Measurements from ENCODE around the gene VAT1. TPM values are rescaled to one million over a fixed set of nuclear protein-coding genes. Genes with fewer than 3 reads are reported as not detected.

VAT1 gene
- polyA plus RNA-seq, 1 of the 3 experiments (the other 2 are of a cell fraction) = 170 TPM

GRCh38 chr17:43034894-43035293 is 12.7 kb upstream of the VAT1 start:
- Histone ChIP-seq H3K4me2 (no peak overlapping the region), H3K36me3 (replicated peaks in 1 of 2; ENCODE audit: control insufficient read depth in 1 of 2, insufficient read depth in 2 of 2, low read length in 1 of 2) (no peaks in the 10 kb centered on the region), H2AFZ (ENCODE audit: low read depth) (no peak overlapping the region), H3K4me3 (ENCODE audit: low read depth in 2 of 2, low read length in 1 of 2) (no peak overlapping the region), H3F3A (replicated peaks; ENCODE audit: insufficient read depth) (no peaks in the 10 kb centered on the region), H3K27ac (ENCODE audit: low read depth in 2 of 2, low read length in 1 of 2) (no peak overlapping the region), H3K79me2 (ENCODE audit: insufficient read depth) (no peaks in the 10 kb centered on the region), H3K9ac (no peak overlapping the region), H3K4me1 (ENCODE audit: control insufficient read depth in 1 of 2, insufficient read depth in 2 of 2, low read depth in 1 of 2, low read length in 1 of 2) (peaks cover 0 to 14% of the 10 kb centered on the region in 2 experiments; a peak in 1 of 4 replicates), H3K9me3 (no peaks in the 10 kb centered on the region), H3K9me2 (no peaks in the 10 kb centered on the region), H3K27me3 (ENCODE audit: insufficient read depth) (no peaks in the 10 kb centered on the region), H4K20me1 (ENCODE audit: insufficient read depth) (no peaks in the 10 kb centered on the region)
- WGBS (ENCODE audit: low lambda C conversion rate) = 92% methylated on average over 2 of the region's 3 CpGs
- no peak for DNase-seq
- no peak for TF ChIP-seq REST (IDR thresholded peaks at IDR 0.05; ENCODE audit: low read depth, low read length)
- POLR2A ChIA-PET = interaction anchor here (1.7 kb wide), 1 partner anchor 10 kb away, joined by 9 read pairs; the partner anchor contains the start of gene RND2
- CTCF ChIA-PET = interaction anchor here (1.0 to 1.7 kb wide), 3 partner anchors 9 to 10 kb away, joined by 3 to 7 read pairs (median 3); partner anchors contain the start of gene RND2

- CTCF ChIA-PET = interaction anchor here (1.0 to 1.7 kb wide), 4 partner anchors 9 to 210 kb away, joined by 3 to 7 read pairs (median 4); partner anchors contain the start of gene BECN1
- no peak overlapping the region for H3K4me2 ChIP-seq
Observed at GRCh38 chr17:43033948-43034881, 12.0 kb upstream of the VAT1 start.

More at GRCh38 chr17:43033948-43034881, 12.0 kb upstream of the VAT1 start:
- H3K9me2 ChIP-seq = no peaks in the 10 kb centered on the region
- H4K20me1 ChIP-seq (ENCODE audit: insufficient read depth) = no peaks in the 10 kb centered on the region
- no peak overlapping the region for H3K4me3 ChIP-seq (ENCODE audit: low read depth in 2 of 2, low read length in 1 of 2)
- DNase-seq = peak; percentile 52
- no peaks in the 10 kb centered on the region for H3K36me3 ChIP-seq (replicated peaks in 1 of 2; ENCODE audit: control insufficient read depth in 1 of 2, insufficient read depth in 2 of 2, low read length in 1 of 2)
- H3K9ac ChIP-seq = no peak overlapping the region
- H3K27me3 ChIP-seq (ENCODE audit: insufficient read depth) = no peaks in the 10 kb centered on the region
- H3K79me2 ChIP-seq (ENCODE audit: insufficient read depth) = no peaks in the 10 kb centered on the region
- peak overlapping the region in 1 of 2 experiments; percentile 54; a peak in 1 of 4 replicates for H3K27ac ChIP-seq (ENCODE audit: low read depth in 2 of 2, low read length in 1 of 2)
- POLR2A ChIA-PET = interaction anchor here (0.6 to 1.7 kb wide), 2 partner anchors 9 to 216 kb away, joined by 4 to 9 read pairs; partner anchors contain the start of gene RND2
- no peaks in the 10 kb centered on the region for H3K9me3 ChIP-seq
- 54% methylated on average over 12 of the region's 12 CpGs for WGBS (ENCODE audit: low lambda C conversion rate)
- H3F3A ChIP-seq (replicated peaks; ENCODE audit: insufficient read depth) = no peaks in the 10 kb centered on the region
- no peak for TF ChIP-seq PBX3 (IDR thresholded peaks at IDR 0.05)
- TF ChIP-seq SMC3 (IDR thresholded peaks at IDR 0.05; ENCODE audit: low read depth, low read length) = no peak
- no peak for TF ChIP-seq YY1 (IDR thresholded peaks at IDR 0.05; ENCODE audit: low read depth)
- TF ChIP-seq RXRA (IDR thresholded peaks at IDR 0.05; ENCODE audit: borderline replicate concordance, low read depth) = no peak
- TF ChIP-seq MEF2A (IDR thresholded peaks at IDR 0.05; ENCODE audit: borderline replicate concordance, low read depth) = no peak
- no peak for TF ChIP-seq ZBTB33 (IDR thresholded peaks at IDR 0.05; ENCODE audit: borderline replicate concordance, low read depth)
- TF ChIP-seq CHD2 (IDR thresholded peaks at IDR 0.05; ENCODE audit: low read length, partially characterized antibody) = no peak
- no peak for TF ChIP-seq FOXJ3 (CRISPR knock-in tag; IDR thresholded peaks at IDR 0.05)
- no peak for TF ChIP-seq EP300 (IDR thresholded peaks at IDR 0.05; ENCODE audit: borderline replicate concordance in 1 of 2, low read depth in 1 of 2, low read length in 1 of 2)
- TF ChIP-seq NRF1 (IDR thresholded peaks at IDR 0.05; ENCODE audit: low read depth, low read length) = no peak
- TF ChIP-seq GABPA (IDR thresholded peaks at IDR 0.05; ENCODE audit: low read depth) = no peak
- no peak for TF ChIP-seq FOSL2 (IDR thresholded peaks at IDR 0.05; ENCODE audit: borderline replicate concordance, low read depth)
- TF ChIP-seq IRF3 (IDR thresholded peaks at IDR 0.05; ENCODE audit: low read depth, low read length) = no peak
- H2AFZ ChIP-seq (ENCODE audit: low read depth) = 0 out of 2 replicates have a peak overlapping the region, but pooled peaks have one; percentile 48
- H3K4me1 ChIP-seq (ENCODE audit: control insufficient read depth in 1 of 2, insufficient read depth in 2 of 2, low read depth in 1 of 2, low read length in 1 of 2) = peaks cover 0 to 14% of the 10 kb centered on the region in 2 experiments; a peak in 1 of 4 replicates

Measured in SK-N-SH (cell line).